Measurements from ENCODE around the gene GLT8D2.

Gene GLT8D2

DNA sequence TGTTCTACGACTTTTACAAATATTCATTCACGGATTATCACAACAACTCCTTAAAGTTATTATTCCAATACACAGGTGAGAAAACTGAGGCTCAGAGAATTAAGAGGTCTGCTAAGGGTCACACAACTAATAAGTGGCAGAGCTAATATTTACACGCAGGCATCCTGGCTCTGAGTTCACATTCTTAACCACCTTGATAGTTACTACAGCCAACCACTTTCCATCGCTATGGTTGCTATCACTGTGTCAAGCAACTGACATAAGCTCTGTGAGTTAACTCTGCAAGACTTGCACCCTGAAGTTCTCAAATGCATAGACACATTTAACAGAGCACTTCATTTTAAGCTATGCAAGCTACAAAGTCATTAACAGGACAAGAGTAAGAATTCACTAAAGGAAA, 3.7 kb downstream of the GLT8D2 start (continued):
- TF ChIP-seq OSR1 (CRISPR knock-in tag; IDR thresholded peaks at IDR 0.05) = no peak
- TF ChIP-seq, protein P1, sequence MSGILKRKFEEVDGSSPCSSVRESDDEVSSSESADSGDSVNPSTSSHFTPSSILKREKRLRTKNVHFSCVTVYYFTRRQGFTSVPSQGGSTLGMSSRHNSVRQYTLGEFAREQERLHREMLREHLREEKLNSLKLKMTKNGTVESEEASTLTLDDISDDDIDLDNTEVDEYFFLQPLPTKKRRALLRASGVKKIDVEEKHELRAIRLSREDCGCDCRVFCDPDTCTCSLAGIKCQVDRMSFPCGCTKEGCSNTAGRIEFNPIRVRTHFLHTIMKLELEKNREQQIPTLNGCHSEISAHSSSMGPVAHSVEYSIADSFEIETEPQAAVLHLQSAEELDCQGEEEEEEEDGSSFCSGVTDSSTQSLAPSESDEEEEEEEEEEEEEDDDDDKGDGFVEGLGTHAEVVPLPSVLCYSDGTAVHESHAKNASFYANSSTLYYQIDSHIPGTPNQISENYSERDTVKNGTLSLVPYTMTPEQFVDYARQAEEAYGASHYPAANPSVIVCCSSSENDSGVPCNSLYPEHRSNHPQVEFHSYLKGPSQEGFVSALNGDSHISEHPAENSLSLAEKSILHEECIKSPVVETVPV (CRISPR knock-in tag; IDR thresholded peaks at IDR 0.05) = no peak
- TF ChIP-seq BACH2 (CRISPR knock-in tag; IDR thresholded peaks at IDR 0.05; ENCODE audit: borderline replicate concordance) = no peak
- TF ChIP-seq SNAI2 (CRISPR knock-in tag; IDR thresholded peaks at IDR 0.05) = no peak
- TF ChIP-seq, protein P2, sequence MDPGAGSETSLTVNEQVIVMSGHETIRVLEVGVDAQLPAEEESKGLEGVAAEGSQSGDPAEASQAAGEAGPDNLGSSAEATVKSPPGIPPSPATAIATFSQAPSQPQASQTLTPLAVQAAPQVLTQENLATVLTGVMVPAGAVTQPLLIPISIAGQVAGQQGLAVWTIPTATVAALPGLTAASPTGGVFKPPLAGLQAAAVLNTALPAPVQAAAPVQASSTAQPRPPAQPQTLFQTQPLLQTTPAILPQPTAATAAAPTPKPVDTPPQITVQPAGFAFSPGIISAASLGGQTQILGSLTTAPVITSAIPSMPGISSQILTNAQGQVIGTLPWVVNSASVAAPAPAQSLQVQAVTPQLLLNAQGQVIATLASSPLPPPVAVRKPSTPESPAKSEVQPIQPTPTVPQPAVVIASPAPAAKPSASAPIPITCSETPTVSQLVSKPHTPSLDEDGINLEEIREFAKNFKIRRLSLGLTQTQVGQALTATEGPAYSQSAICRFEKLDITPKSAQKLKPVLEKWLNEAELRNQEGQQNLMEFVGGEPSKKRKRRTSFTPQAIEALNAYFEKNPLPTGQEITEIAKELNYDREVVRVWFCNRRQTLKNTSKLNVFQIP (CRISPR knock-in tag; IDR thresholded peaks at IDR 0.05; ENCODE audit: borderline replicate concordance, low read depth) = no peak
- TF ChIP-seq ZNF8 (CRISPR knock-in tag; IDR thresholded peaks at IDR 0.05) = no peak

DNA sequence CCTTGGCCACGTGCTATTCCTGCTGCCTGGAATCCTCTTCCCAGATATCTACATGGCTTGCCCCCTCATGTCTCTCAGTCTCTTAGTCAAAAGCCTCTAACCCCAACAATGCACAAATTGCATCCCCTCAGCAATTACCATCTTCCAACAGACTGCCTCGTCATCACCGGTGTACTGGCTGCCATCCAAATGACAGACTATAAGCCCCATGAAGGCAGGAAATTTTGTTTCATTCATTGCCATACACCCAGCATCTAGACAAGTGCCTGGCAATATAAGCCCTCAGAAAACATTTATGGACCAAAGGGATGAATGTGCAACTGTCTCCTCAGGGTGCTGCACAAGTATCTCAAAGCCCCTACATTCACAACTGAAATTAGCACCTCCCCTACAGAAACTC, 5.8 kb downstream of the GLT8D2 start:
- ATAC-seq = no peak
- no peak for TF ChIP-seq SNAI2 (CRISPR knock-in tag; IDR thresholded peaks at IDR 0.05)
- no peak for TF ChIP-seq ZNF565 (CRISPR knock-in tag; conservative IDR thresholded peaks at IDR 0.05; ENCODE audit: low read depth)
- no peak for TF ChIP-seq OSR1 (CRISPR knock-in tag; IDR thresholded peaks at IDR 0.05)
- TF ChIP-seq ARNTL (CRISPR knock-in tag; IDR thresholded peaks at IDR 0.05; ENCODE audit: borderline replicate concordance, low read depth) = no peak
- TF ChIP-seq, protein P3, sequence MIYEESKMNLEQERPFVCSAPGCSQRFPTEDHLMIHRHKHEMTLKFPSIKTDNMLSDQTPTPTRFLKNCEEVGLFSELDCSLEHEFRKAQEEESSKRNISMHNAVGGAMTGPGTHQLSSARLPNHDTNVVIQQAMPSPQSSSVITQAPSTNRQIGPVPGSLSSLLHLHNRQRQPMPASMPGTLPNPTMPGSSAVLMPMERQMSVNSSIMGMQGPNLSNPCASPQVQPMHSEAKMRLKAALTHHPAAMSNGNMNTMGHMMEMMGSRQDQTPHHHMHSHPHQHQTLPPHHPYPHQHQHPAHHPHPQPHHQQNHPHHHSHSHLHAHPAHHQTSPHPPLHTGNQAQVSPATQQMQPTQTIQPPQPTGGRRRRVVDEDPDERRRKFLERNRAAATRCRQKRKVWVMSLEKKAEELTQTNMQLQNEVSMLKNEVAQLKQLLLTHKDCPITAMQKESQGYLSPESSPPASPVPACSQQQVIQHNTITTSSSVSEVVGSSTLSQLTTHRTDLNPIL (CRISPR knock-in tag; IDR thresholded peaks at IDR 0.05; ENCODE audit: low read depth) = no peak
- no peak for TF ChIP-seq TOX (CRISPR knock-in tag; IDR thresholded peaks at IDR 0.05; ENCODE audit: borderline replicate concordance)
- no peak for TF ChIP-seq ISL1 (CRISPR knock-in tag; IDR thresholded peaks at IDR 0.05)
- TF ChIP-seq ZC3H10 (CRISPR knock-in tag; IDR thresholded peaks at IDR 0.05) = no peak
- TF ChIP-seq, protein P4, sequence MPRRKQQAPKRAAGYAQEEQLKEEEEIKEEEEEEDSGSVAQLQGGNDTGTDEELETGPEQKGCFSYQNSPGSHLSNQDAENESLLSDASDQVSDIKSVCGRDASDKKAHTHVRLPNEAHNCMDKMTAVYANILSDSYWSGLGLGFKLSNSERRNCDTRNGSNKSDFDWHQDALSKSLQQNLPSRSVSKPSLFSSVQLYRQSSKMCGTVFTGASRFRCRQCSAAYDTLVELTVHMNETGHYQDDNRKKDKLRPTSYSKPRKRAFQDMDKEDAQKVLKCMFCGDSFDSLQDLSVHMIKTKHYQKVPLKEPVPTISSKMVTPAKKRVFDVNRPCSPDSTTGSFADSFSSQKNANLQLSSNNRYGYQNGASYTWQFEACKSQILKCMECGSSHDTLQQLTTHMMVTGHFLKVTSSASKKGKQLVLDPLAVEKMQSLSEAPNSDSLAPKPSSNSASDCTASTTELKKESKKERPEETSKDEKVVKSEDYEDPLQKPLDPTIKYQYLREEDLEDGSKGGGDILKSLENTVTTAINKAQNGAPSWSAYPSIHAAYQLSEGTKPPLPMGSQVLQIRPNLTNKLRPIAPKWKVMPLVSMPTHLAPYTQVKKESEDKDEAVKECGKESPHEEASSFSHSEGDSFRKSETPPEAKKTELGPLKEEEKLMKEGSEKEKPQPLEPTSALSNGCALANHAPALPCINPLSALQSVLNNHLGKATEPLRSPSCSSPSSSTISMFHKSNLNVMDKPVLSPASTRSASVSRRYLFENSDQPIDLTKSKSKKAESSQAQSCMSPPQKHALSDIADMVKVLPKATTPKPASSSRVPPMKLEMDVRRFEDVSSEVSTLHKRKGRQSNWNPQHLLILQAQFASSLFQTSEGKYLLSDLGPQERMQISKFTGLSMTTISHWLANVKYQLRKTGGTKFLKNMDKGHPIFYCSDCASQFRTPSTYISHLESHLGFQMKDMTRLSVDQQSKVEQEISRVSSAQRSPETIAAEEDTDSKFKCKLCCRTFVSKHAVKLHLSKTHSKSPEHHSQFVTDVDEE (CRISPR knock-in tag; IDR thresholded peaks at IDR 0.05) = no peak
- TF ChIP-seq TCF4 (CRISPR knock-in tag; IDR thresholded peaks at IDR 0.05; ENCODE audit: borderline replicate concordance) = no peak
- no peak for TF ChIP-seq RARB (CRISPR knock-in tag; IDR thresholded peaks at IDR 0.05)
- no peak for TF ChIP-seq BACH2 (CRISPR knock-in tag; IDR thresholded peaks at IDR 0.05; ENCODE audit: borderline replicate concordance)
- no peak for TF ChIP-seq ZNF8 (CRISPR knock-in tag; IDR thresholded peaks at IDR 0.05)
- TF ChIP-seq ZNF70 (CRISPR knock-in tag; IDR thresholded peaks at IDR 0.05) = no peak
- TF ChIP-seq, protein P5, sequence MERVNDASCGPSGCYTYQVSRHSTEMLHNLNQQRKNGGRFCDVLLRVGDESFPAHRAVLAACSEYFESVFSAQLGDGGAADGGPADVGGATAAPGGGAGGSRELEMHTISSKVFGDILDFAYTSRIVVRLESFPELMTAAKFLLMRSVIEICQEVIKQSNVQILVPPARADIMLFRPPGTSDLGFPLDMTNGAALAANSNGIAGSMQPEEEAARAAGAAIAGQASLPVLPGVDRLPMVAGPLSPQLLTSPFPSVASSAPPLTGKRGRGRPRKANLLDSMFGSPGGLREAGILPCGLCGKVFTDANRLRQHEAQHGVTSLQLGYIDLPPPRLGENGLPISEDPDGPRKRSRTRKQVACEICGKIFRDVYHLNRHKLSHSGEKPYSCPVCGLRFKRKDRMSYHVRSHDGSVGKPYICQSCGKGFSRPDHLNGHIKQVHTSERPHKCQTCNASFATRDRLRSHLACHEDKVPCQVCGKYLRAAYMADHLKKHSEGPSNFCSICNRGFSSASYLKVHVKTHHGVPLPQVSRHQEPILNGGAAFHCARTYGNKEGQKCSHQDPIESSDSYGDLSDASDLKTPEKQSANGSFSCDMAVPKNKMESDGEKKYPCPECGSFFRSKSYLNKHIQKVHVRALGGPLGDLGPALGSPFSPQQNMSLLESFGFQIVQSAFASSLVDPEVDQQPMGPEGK (CRISPR knock-in tag; IDR thresholded peaks at IDR 0.05; ENCODE audit: borderline replicate concordance) = no peak
- TF ChIP-seq ESRRG (CRISPR knock-in tag; IDR thresholded peaks at IDR 0.05) = no peak
- no peak for TF ChIP-seq CSDC2 (CRISPR knock-in tag; IDR thresholded peaks at IDR 0.05)
- no peak for TF ChIP-seq GLIS3 (CRISPR knock-in tag; IDR thresholded peaks at IDR 0.05)
- no peak for TF ChIP-seq ZFP3 (CRISPR knock-in tag; IDR thresholded peaks at IDR 0.05)

DNA sequence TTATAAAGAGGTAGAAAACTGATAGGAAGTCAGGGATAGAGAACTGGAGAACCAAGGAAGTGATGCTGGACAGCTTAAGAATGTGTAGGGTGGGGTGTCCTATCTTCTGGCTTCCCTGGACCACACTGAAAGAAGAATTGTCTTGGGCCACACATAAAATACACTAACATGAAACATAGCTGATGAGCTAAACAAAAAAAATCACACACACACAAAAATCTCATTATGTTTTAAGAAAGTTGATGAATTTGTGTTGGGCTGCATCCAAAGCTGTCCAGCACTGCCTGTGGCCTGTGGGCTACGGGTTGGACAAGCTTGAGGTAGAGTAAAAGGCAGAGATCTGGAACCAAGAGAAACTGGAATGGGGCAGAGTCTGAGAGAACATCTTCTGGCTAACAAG, 7.4 kb downstream of the GLT8D2 start:
- no peak for TF ChIP-seq ZNF565 (CRISPR knock-in tag; conservative IDR thresholded peaks at IDR 0.05; ENCODE audit: low read depth)
- TF ChIP-seq PPARA (CRISPR knock-in tag; IDR thresholded peaks at IDR 0.05; ENCODE audit: borderline replicate concordance) = no peak
- TF ChIP-seq ZFP3 (CRISPR knock-in tag; IDR thresholded peaks at IDR 0.05) = no peak
- no peak for TF ChIP-seq ZNF70 (CRISPR knock-in tag; IDR thresholded peaks at IDR 0.05)
- TF ChIP-seq, protein P1 (CRISPR knock-in tag; IDR thresholded peaks at IDR 0.05) = no peak
- no peak for TF ChIP-seq SNAI2 (CRISPR knock-in tag; IDR thresholded peaks at IDR 0.05)
- no peak for TF ChIP-seq OSR1 (CRISPR knock-in tag; IDR thresholded peaks at IDR 0.05)
- TF ChIP-seq, protein P3 (CRISPR knock-in tag; IDR thresholded peaks at IDR 0.05; ENCODE audit: low read depth) = no peak
- no peak for TF ChIP-seq ESRRG (CRISPR knock-in tag; IDR thresholded peaks at IDR 0.05)
- TF ChIP-seq TCF4 (CRISPR knock-in tag; IDR thresholded peaks at IDR 0.05; ENCODE audit: borderline replicate concordance) = no peak
- TF ChIP-seq, protein P2 (CRISPR knock-in tag; IDR thresholded peaks at IDR 0.05; ENCODE audit: borderline replicate concordance, low read depth) = no peak
- no peak for TF ChIP-seq ZFP30 (CRISPR knock-in tag; IDR thresholded peaks at IDR 0.05)
- no peak for TF ChIP-seq CSDC2 (CRISPR knock-in tag; IDR thresholded peaks at IDR 0.05)
- TF ChIP-seq RARB (CRISPR knock-in tag; IDR thresholded peaks at IDR 0.05) = no peak
- no peak for TF ChIP-seq ARNTL (CRISPR knock-in tag; IDR thresholded peaks at IDR 0.05; ENCODE audit: borderline replicate concordance, low read depth)
- no peak for TF ChIP-seq ZC3H10 (CRISPR knock-in tag; IDR thresholded peaks at IDR 0.05)
- TF ChIP-seq ISL1 (CRISPR knock-in tag; IDR thresholded peaks at IDR 0.05) = no peak
- no peak for ATAC-seq

All from SK-N-SH treated with all-trans-retinoic acid at 6 μM for 48 hours (cell line).